CD4-positive, CD25-positive, alpha-beta regulatory T cell (primary cell): ENCODE results near the gene RFPL1. TPM values are rescaled to one million over a fixed set of nuclear protein-coding genes. Genes with fewer than 3 reads are reported as not detected.

Source experiments
- ATAC-seq, 2 donors: fragments of 150-1000 bp; cut with Tn5 transposase; one replicate each; pipeline ENCODE4 v1.10.0; 2021; ENCODE audit warnings: low read depth in 2 of 2, moderate number of reproducible peaks in 2 of 2, moderate library complexity in 1 of 2
- DNase-seq, 3 donors: peaks; one replicate each; pipeline versions ENCODE4 v3.0.0 to v3.0.0-alpha.2; 2012 to 2022; ENCODE audit warnings: mixed read lengths in 1 of 3
- H3K27ac ChIP-seq: one replicate; pipeline ENCODE4 v1.7.0; 2013; ENCODE audit warnings: mild to moderate bottlenecking, low read length; ENCODE audit not compliant: insufficient read depth, poor library complexity, severe bottlenecking
- H3K27me3 ChIP-seq: one replicate; pipeline ENCODE4 v1.7.0; 2013; ENCODE audit warnings: low read length; ENCODE audit not compliant: control insufficient read depth, insufficient read depth
- H3K36me3 ChIP-seq: one replicate; pipeline ENCODE4 v1.7.0; 2013; ENCODE audit warnings: mild to moderate bottlenecking, low read length, moderate library complexity; ENCODE audit not compliant: control insufficient read depth, insufficient read depth
- H3K4me1 ChIP-seq: 2 replicates; pipeline ENCODE4 v1.7.0; 2013; ENCODE audit warnings: mild to moderate bottlenecking, low read length; ENCODE audit not compliant: insufficient read depth, control insufficient read depth, poor library complexity, severe bottlenecking
- H3K4me3 ChIP-seq: one replicate; pipeline ENCODE4 v1.7.0; 2013; ENCODE audit warnings: low read depth, mild to moderate bottlenecking, low read length, moderate library complexity
- H3K9me3 ChIP-seq, 2 experiments: 1 replicate in 1 of 2; 2 replicates in 1 of 2; pipeline ENCODE4 v1.7.0; 2013; ENCODE audit warnings: low read length in 2 of 2, mild to moderate bottlenecking in 1 of 2, moderate library complexity in 1 of 2; ENCODE audit not compliant: control insufficient read depth in 2 of 2
- H3K27ac Mint-ChIP-seq, 3 donors: one replicate each; pipeline ENCODE4 v1.8.0; 2020 to 2022; ENCODE audit warnings: mild to moderate bottlenecking in 3 of 3, mixed read lengths in 3 of 3, moderate library complexity in 2 of 3
- H3K27me3 Mint-ChIP-seq: one replicate; pipeline ENCODE4 v1.8.0; 2022; ENCODE audit warnings: mild to moderate bottlenecking, mixed read lengths
- H3K36me3 Mint-ChIP-seq: one replicate; pipeline ENCODE4 v1.8.0; 2020; ENCODE audit warnings: mixed read lengths
- H3K4me1 Mint-ChIP-seq, 4 donors: one replicate each; pipeline ENCODE4 v1.8.0; 2020 to 2022; ENCODE audit warnings: mixed read lengths in 4 of 4, mild to moderate bottlenecking in 1 of 4
- H3K4me3 Mint-ChIP-seq, 4 donors: one replicate each; pipeline ENCODE4 v1.8.0; 2020 to 2022; ENCODE audit warnings: mild to moderate bottlenecking in 4 of 4, mixed read lengths in 4 of 4, moderate library complexity in 3 of 4
- H3K9me3 Mint-ChIP-seq, 7 donors: one replicate each; pipeline ENCODE4 v1.8.0; 2020 to 2022; ENCODE audit warnings: mixed read lengths in 7 of 7, mild to moderate bottlenecking in 3 of 7, moderate library complexity in 2 of 7
- polyA plus RNA-seq, 4 donors: library from polyadenylated mRNA; unstranded; fragments of 300-500 nt; fragmentation: Illumina TruSeq; gene quantifications; one replicate each; pipeline ENCODE4 v1.2.3, GENCODE V29; 2021
- total RNA-seq: library from RNA; stranded (reverse); gene quantifications from one replicate; pipeline ENCODE4 v1.2.3, GENCODE V29; 2022

Gene RFPL1
- total and polyA plus RNA-seq, 5 donors from 2014 or later = not detected

GRCh38 chr22:29443861-29444792, 5.7 kb downstream of the RFPL1 start:
- Histone ChIP-seq H3K36me3 (no peaks in the 10 kb centered on the region), H3K27me3 (peaks cover 2% of the 10 kb centered on the region), H3K4me3 (no peak overlapping the region), H3K9me3 (no peaks in the 10 kb centered on the region), H3K4me1 (no peaks in the 10 kb centered on the region), H3K27ac (no peak overlapping the region)
- no peak for DNase-seq
- Mint-ChIP-seq H3K27me3 (peaks cover 20% of the 10 kb centered on the region), H3K36me3 (no peaks in the 10 kb centered on the region), H3K4me3 (peak overlapping the region in 1 of 4 donors; percentile 71), H3K9me3 (no peaks in the 10 kb centered on the region), H3K4me1 (no peaks in the 10 kb centered on the region), H3K27ac (peak overlapping the region in 1 of 3 donors; percentile 40)
- no peak for ATAC-seq

- H3K27me3 ChIP-seq = peaks cover 2% of the 10 kb centered on the region
- Mint-ChIP-seq H3K27ac (no peak overlapping the region), H3K36me3 (no peaks in the 10 kb centered on the region), H3K4me1 (no peaks in the 10 kb centered on the region), H3K9me3 (no peaks in the 10 kb centered on the region), H3K27me3 (peaks cover 18% of the 10 kb centered on the region), H3K4me3 (no peak overlapping the region)
- H3K9me3 ChIP-seq = no peaks in the 10 kb centered on the region
- H3K4me1 ChIP-seq = no peaks in the 10 kb centered on the region
- no peak overlapping the region for H3K27ac ChIP-seq
- DNase-seq (no peak), ATAC-seq (no peak)
- no peak overlapping the region for H3K4me3 ChIP-seq
- H3K36me3 ChIP-seq = no peaks in the 10 kb centered on the region
Observed at GRCh38 chr22:29445508-29445907, 7.1 kb downstream of the RFPL1 start.

GRCh38 chr22:29447906-29448305, 9.5 kb downstream of the RFPL1 start:
- H3K36me3 ChIP-seq = no peaks in the 10 kb centered on the region
- ATAC-seq (no peak), DNase-seq (no peak)
- no peak overlapping the region for H3K27ac ChIP-seq
- Mint-ChIP-seq H3K27me3 (peaks cover 6% of the 10 kb centered on the region), H3K4me1 (no peaks in the 10 kb centered on the region), H3K9me3 (no peaks in the 10 kb centered on the region), H3K4me3 (no peak overlapping the region), H3K36me3 (no peaks in the 10 kb centered on the region), H3K27ac (no peak overlapping the region)
- no peaks in the 10 kb centered on the region for H3K9me3 ChIP-seq
- no peak overlapping the region for H3K4me3 ChIP-seq
- H3K27me3 ChIP-seq = peaks cover 2% of the 10 kb centered on the region
- no peaks in the 10 kb centered on the region for H3K4me1 ChIP-seq

GRCh38 chr22:29449296-29449875, 11.0 kb downstream of the RFPL1 start:
- Histone ChIP-seq H3K4me3 (no peak overlapping the region), H3K9me3 (no peaks in the 10 kb centered on the region), H3K27me3 (peaks cover 2% of the 10 kb centered on the region), H3K36me3 (no peaks in the 10 kb centered on the region), H3K27ac (no peak overlapping the region), H3K4me1 (no peaks in the 10 kb centered on the region)
- DNase-seq (no peak), ATAC-seq (no peak)
- Mint-ChIP-seq H3K4me1 (no peaks in the 10 kb centered on the region), H3K27ac (no peak overlapping the region), H3K4me3 (no peak overlapping the region), H3K27me3 (no peaks in the 10 kb centered on the region), H3K9me3 (no peaks in the 10 kb centered on the region), H3K36me3 (no peaks in the 10 kb centered on the region)

- H3K27me3 ChIP-seq = no peaks in the 10 kb centered on the region
- no peak overlapping the region for H3K4me3 ChIP-seq
- Mint-ChIP-seq H3K36me3 (no peaks in the 10 kb centered on the region), H3K27me3 (no peaks in the 10 kb centered on the region), H3K4me1 (no peaks in the 10 kb centered on the region), H3K9me3 (no peaks in the 10 kb centered on the region), H3K4me3 (no peak overlapping the region), H3K27ac (no peak overlapping the region)
- ATAC-seq (no peak), DNase-seq (no peak)
- no peaks in the 10 kb centered on the region for H3K9me3 ChIP-seq
- no peaks in the 10 kb centered on the region for H3K4me1 ChIP-seq
- no peaks in the 10 kb centered on the region for H3K36me3 ChIP-seq
- no peak overlapping the region for H3K27ac ChIP-seq
Observed at GRCh38 chr22:29450222-29450621, 11.8 kb downstream of the RFPL1 start.

GRCh38 chr22:29451863-29452262, 13.5 kb downstream of the RFPL1 start:
- no peaks in the 10 kb centered on the region for H3K9me3 Mint-ChIP-seq
- H3K4me1 ChIP-seq = no peaks in the 10 kb centered on the region
- H3K9me3 ChIP-seq = no peaks in the 10 kb centered on the region
- H3K36me3 Mint-ChIP-seq = no peaks in the 10 kb centered on the region
- no peaks in the 10 kb centered on the region for H3K4me1 Mint-ChIP-seq
- no peak for DNase-seq
- H3K36me3 ChIP-seq = no peaks in the 10 kb centered on the region
- no peak overlapping the region for H3K27ac ChIP-seq
- H3K27me3 Mint-ChIP-seq = peaks cover 4% of the 10 kb centered on the region
- H3K27ac Mint-ChIP-seq = no peak overlapping the region
- H3K4me3 Mint-ChIP-seq = no peak overlapping the region
- no peaks in the 10 kb centered on the region for H3K27me3 ChIP-seq
- ATAC-seq = no peak
- H3K4me3 ChIP-seq = no peak overlapping the region

- no peak overlapping the region for H3K4me3 Mint-ChIP-seq
- peaks cover 4% of the 10 kb centered on the region for H3K27me3 Mint-ChIP-seq
- no peaks in the 10 kb centered on the region for H3K9me3 Mint-ChIP-seq
- no peak for DNase-seq
- no peak overlapping the region for H3K4me3 ChIP-seq
- no peak for ATAC-seq
- H3K9me3 ChIP-seq = no peaks in the 10 kb centered on the region
- H3K36me3 Mint-ChIP-seq = no peaks in the 10 kb centered on the region
- no peak overlapping the region for H3K27ac ChIP-seq
- H3K4me1 ChIP-seq = no peaks in the 10 kb centered on the region
- H3K4me1 Mint-ChIP-seq = no peaks in the 10 kb centered on the region
- H3K27me3 ChIP-seq = no peaks in the 10 kb centered on the region
- peak overlapping the region in 1 of 3 donors; percentile 36 for H3K27ac Mint-ChIP-seq
- no peaks in the 10 kb centered on the region for H3K36me3 ChIP-seq
Observed at GRCh38 chr22:29454276-29454675, 15.9 kb downstream of the RFPL1 start.
